Measurements from ENCODE around the gene SHQ1.

Gene SHQ1

GRCh38 chr3:72855001-72855400, 6.8 kb upstream of the SHQ1 start:
- in situ Hi-C loops (cut with MboI; ENCODE audit: low sequenced_read_pairs) = no loop called here

- in situ Hi-C loops (cut with MboI; ENCODE audit: low sequenced_read_pairs) = no loop called here
Observed at GRCh38 chr3:72848703-72849081, 447 bp upstream of the SHQ1 start.

GRCh38 chr3:72847282-72847681, 963 bp downstream of the SHQ1 start:
- in situ Hi-C loops (cut with MboI; ENCODE audit: low sequenced_read_pairs) = no loop called here

GRCh38 chr3:72846166-72846565, 2.1 kb downstream of the SHQ1 start:
- in situ Hi-C loops (cut with MboI; ENCODE audit: low sequenced_read_pairs) = no loop called here

- in situ Hi-C loops (cut with MboI; ENCODE audit: low sequenced_read_pairs) = no loop called here
Observed at GRCh38 chr3:72844436-72844993, 3.7 kb downstream of the SHQ1 start.

GRCh38 chr3:72839057-72839456, 9.2 kb downstream of the SHQ1 start:
- in situ Hi-C loops (cut with MboI; ENCODE audit: low sequenced_read_pairs) = no loop called here

- in situ Hi-C loops (cut with MboI; ENCODE audit: low sequenced_read_pairs) = no loop called here
Observed at GRCh38 chr3:72836923-72837322, 11.3 kb downstream of the SHQ1 start.

- in situ Hi-C loops (cut with MboI; ENCODE audit: low sequenced_read_pairs) = no loop called here
Observed at GRCh38 chr3:72836416-72836815, 11.8 kb downstream of the SHQ1 start.

GRCh38 chr3:72830452-72831223, 17.6 kb downstream of the SHQ1 start:
- in situ Hi-C loops (cut with MboI; ENCODE audit: low sequenced_read_pairs) = no loop called here

- in situ Hi-C loops (cut with MboI; ENCODE audit: low sequenced_read_pairs) = no loop called here
Observed at GRCh38 chr3:72829701-72830100, 18.5 kb downstream of the SHQ1 start.

GRCh38 chr3:72821161-72821781, 27.0 kb downstream of the SHQ1 start:
- in situ Hi-C loops (cut with MboI; ENCODE audit: low sequenced_read_pairs) = loop anchor here (25.0 kb wide), 1 partner anchor 1109 kb away; no protein-coding TSS in a partner anchor

- in situ Hi-C loops (cut with MboI; ENCODE audit: low sequenced_read_pairs) = loop anchor here (25.0 kb wide), 1 partner anchor 1108 kb away; no protein-coding TSS in a partner anchor
Observed at GRCh38 chr3:72820415-72820814, 27.8 kb downstream of the SHQ1 start.

GRCh38 chr3:72818905-72819304, 29.3 kb downstream of the SHQ1 start:
- in situ Hi-C loops (cut with MboI; ENCODE audit: low sequenced_read_pairs) = loop anchor here (25.0 kb wide), 1 partner anchor 1107 kb away; no protein-coding TSS in a partner anchor

GRCh38 chr3:72818092-72818773, 30.0 kb downstream of the SHQ1 start:
- in situ Hi-C loops (cut with MboI; ENCODE audit: low sequenced_read_pairs) = loop anchor here (25.0 kb wide), 1 partner anchor 1106 kb away; no protein-coding TSS in a partner anchor

- in situ Hi-C loops (cut with MboI; ENCODE audit: low sequenced_read_pairs) = loop anchor here (25.0 kb wide), 1 partner anchor 1105 kb away; no protein-coding TSS in a partner anchor
Observed at GRCh38 chr3:72816862-72817355, 31.3 kb downstream of the SHQ1 start.

- in situ Hi-C loops (cut with MboI; ENCODE audit: low sequenced_read_pairs) = loop anchor here (25.0 kb wide), 1 partner anchor 1102 kb away; no protein-coding TSS in a partner anchor
Observed at GRCh38 chr3:72814308-72814707, 33.9 kb downstream of the SHQ1 start.

GRCh38 chr3:72812201-72812600, 36.0 kb downstream of the SHQ1 start:
- in situ Hi-C loops (cut with MboI; ENCODE audit: low sequenced_read_pairs) = loop anchor here (25.0 kb wide), 1 partner anchor 1100 kb away; no protein-coding TSS in a partner anchor

- in situ Hi-C loops (cut with MboI; ENCODE audit: low sequenced_read_pairs) = loop anchor here (25.0 kb wide), 1 partner anchor 1099 kb away; no protein-coding TSS in a partner anchor
Observed at GRCh38 chr3:72811571-72811970, 36.7 kb downstream of the SHQ1 start.

- in situ Hi-C loops (cut with MboI; ENCODE audit: low sequenced_read_pairs) = loop anchor here (25.0 kb wide), 1 partner anchor 1099 kb away; no protein-coding TSS in a partner anchor
Observed at GRCh38 chr3:72810659-72811434, 37.4 kb downstream of the SHQ1 start.

- in situ Hi-C loops (cut with MboI; ENCODE audit: low sequenced_read_pairs) = loop anchor here (25.0 kb wide), 1 partner anchor 1098 kb away; no protein-coding TSS in a partner anchor
Observed at GRCh38 chr3:72810063-72810462, 38.2 kb downstream of the SHQ1 start.

All from HL-60/S4 treated with retinoic acid at 250 ng/mL for 4 days and 3 days (cell line).